CD4-positive, alpha-beta T cell treated with Interleukin-1 beta for 1 hour (primary cell): ENCODE results near the gene PERCC1.

Source experiments
- DNase-seq, 2 donors: peaks; one replicate each; pipeline ENCODE4 v3.0.0-alpha.2; 2020 to 2022

PERCC1 gene

GRCh38 chr16:1430759-1431496 is at the start of gene PERCC1:
Gene PERCC1, plus strand, starts transcription at chr16:1431078. Its CDS starts 1,516 bp downstream, at chr16:1432594.
- DNase-seq, result no peak

GRCh38 chr16:1381612-1382406 is 49.1 kb upstream of the PERCC1 start:
- DNase-seq, result no peak

- DNase-seq, result no peak
Measured at GRCh38 chr16:1383556-1383955, 47.3 kb upstream of the PERCC1 start.

- DNase-seq, result no peak
Measured at GRCh38 chr16:1385232-1385631, 45.6 kb upstream of the PERCC1 start.

GRCh38 chr16:1387331-1387730 is 43.5 kb upstream of the PERCC1 start:
- no peak for DNase-seq

GRCh38 chr16:1389762-1390161 is 41.1 kb upstream of the PERCC1 start:
- DNase-seq, result no peak

- no peak for DNase-seq
Measured at GRCh38 chr16:1390239-1390779, 40.6 kb upstream of the PERCC1 start.

- DNase-seq, result no peak
Measured at GRCh38 chr16:1392826-1393225, 38.1 kb upstream of the PERCC1 start.

- no peak for DNase-seq
Measured at GRCh38 chr16:1393613-1394176, 37.2 kb upstream of the PERCC1 start.

GRCh38 chr16:1394367-1394951 is 36.4 kb upstream of the PERCC1 start:
- DNase-seq, result no peak

GRCh38 chr16:1395444-1396031 is 35.3 kb upstream of the PERCC1 start:
- DNase-seq, result no peak

- no peak for DNase-seq
Measured at GRCh38 chr16:1397779-1398178, 33.1 kb upstream of the PERCC1 start.

- DNase-seq, result no peak
Measured at GRCh38 chr16:1398351-1398750, 32.5 kb upstream of the PERCC1 start.

GRCh38 chr16:1398826-1399581 is 31.9 kb upstream of the PERCC1 start:
- DNase-seq, result no peak

- DNase-seq, result no peak
Measured at GRCh38 chr16:1401061-1401757, 29.7 kb upstream of the PERCC1 start.

- no peak for DNase-seq
Measured at GRCh38 chr16:1401758-1402154, 29.1 kb upstream of the PERCC1 start.

GRCh38 chr16:1403036-1403435 is 27.8 kb upstream of the PERCC1 start:
- DNase-seq, result no peak

- no peak for DNase-seq
Measured at GRCh38 chr16:1403733-1404132, 27.1 kb upstream of the PERCC1 start.

GRCh38 chr16:1407753-1408152 is 23.1 kb upstream of the PERCC1 start:
- no peak for DNase-seq

- peak; percentile 94 to 97 for DNase-seq
Measured at GRCh38 chr16:1408171-1408837, 22.6 kb upstream of the PERCC1 start.

GRCh38 chr16:1412847-1413246 is 18.0 kb upstream of the PERCC1 start:
- DNase-seq, result no peak
